Epithelial cell of esophagus (primary cell): Measurements from ENCODE around the gene SHMT2.

Experiments
- DNase-seq: peaks from one replicate; pipeline ENCODE4 v3.0.0; 2010; ENCODE audit warnings: low read depth
- H3K4me3 ChIP-seq: 2 replicates; pipeline ENCODE4 v1.5.1; 2011; ENCODE audit warnings: mild to moderate bottlenecking, low read length, control low read depth
- CTCF ChIP-seq: IDR thresholded peaks from 2 replicates; pipeline ENCODE4 v1.5.1; 2011; ENCODE audit warnings: low read depth, mild to moderate bottlenecking, low read length, control low read depth, inconsistent platforms; ENCODE audit not compliant: insufficient read depth; ENCODE audit errors: missing control alignments

The SHMT2 gene

GRCh38 chr12:57244312-57244696 lies 14.8 kb downstream of the SHMT2 start:
- no peak for TF ChIP-seq CTCF
- H3K4me3 ChIP-seq, result no peak overlapping the region
- no peak for DNase-seq

DNA sequence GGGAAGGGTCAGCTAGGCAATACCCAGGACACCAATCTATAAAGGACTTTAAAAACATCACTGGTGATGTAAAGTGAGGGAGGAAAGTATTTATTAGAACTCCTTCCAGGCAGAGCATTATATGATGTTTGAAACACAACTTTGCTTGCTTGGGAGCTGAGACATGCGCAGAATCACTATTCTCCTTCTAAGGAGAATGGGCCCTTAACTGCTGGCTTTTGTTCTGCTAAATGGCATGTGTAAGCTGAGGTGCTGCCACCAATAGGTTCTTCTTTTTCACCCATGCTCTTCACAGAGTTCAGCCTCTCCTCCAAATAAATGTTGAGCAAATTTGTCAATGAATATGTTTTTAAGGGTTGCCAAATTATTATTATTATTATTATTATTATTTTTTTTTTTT lies 17.5 kb downstream of the SHMT2 start:
- no peak overlapping the region for H3K4me3 ChIP-seq
- TF ChIP-seq CTCF, result no peak
- DNase-seq, result no peak

- H3K4me3 ChIP-seq, result no peak overlapping the region
- no peak for TF ChIP-seq CTCF
- no peak for DNase-seq
Measured at GRCh38 chr12:57248934-57249742, 19.6 kb downstream of the SHMT2 start.

DNA sequence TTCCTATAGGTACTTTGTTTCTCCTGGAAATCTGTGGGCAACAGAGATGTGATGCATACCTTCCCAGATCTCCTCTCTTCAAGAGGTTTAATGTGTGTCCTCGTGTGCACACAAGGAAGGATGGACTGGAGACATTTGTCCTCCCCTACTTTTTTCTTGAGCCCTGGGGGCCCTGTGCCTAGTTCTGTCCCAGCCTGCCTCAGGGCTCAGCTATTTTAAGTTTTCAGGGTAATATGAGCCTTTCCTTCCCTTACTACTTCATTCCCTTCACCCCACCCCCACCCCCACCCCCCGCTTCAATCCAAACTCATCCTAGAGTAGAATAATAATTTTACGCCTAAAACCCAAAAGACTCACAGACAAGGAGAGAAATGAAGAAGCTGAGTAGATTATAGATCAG lies 21.0 kb downstream of the SHMT2 start:
- H3K4me3 ChIP-seq, result no peak overlapping the region
- no peak for DNase-seq
- no peak for TF ChIP-seq CTCF

DNA sequence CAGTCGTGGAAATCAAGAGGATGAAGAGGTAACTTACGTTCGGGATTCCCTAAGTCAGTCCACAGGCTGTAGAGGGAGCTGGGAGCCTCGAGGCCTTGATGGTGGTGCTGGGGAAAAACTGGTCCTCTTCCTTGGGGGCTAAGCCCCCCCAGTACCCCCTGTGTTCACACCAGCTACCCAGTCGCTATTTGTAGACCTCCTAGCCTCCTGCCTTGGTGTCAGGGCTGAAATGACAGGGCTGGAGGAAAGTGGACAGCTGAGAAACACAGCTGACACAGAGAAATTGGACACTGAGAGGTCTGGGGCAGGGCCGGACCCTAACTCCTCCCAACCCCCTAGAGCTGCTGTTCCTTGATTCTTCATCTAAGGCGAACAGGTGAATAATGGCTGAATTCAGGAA lies 21.4 kb downstream of the SHMT2 start, which contains the start of gene STAC3:
TSS of gene STAC3 (minus strand) at position 232 of the 400 bp plus-strand sequence. CDS start 1,551 bp downstream, outside the sequence.
- TF ChIP-seq CTCF, result no peak
- H3K4me3 ChIP-seq, result no peak within 1 kb of the TSS
- no peak for DNase-seq

DNA sequence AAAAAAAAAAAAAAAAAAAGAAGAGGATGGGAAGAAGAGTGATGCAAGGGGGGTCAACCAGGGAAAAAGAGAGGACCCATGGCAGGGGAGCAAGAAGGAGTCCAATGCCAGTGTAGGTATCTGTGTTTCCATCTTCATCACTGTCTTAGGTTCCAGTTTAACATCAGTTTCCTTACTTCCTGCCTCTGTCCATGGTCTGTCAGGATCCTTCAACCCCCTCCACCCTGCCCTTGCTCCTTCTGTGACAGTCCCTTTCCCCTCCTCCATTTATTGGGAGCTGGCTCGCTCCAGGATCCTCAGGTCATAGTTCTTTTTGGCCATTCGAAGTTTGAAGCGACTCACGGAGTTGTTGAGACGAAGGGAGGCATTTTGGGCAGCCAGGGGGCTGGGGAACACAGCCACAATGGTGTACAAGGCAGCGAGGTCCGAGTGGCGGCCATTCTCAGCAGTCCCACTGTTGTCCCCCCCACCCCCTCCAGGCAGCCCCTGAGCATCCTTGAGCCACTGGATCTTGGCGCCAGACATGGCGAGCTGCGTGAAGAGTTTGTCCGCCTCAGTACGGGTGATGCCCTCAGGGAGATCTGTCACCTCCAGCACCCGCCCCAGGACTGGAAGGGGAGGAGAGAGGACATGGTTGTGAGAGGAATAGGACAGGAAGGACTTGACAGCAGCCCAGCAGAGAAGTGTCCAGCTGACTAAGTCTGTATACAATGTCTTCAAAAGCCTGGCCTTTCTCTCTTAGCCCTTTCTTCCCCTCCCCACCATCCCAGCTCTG lies 25.2 kb downstream of the SHMT2 start:
- TF ChIP-seq CTCF, result no peak
- DNase-seq, result no peak
- H3K4me3 ChIP-seq, result no peak overlapping the region
